ENCODE results near the gene LRPPRC.

- TF ChIP-seq CTCF (conservative IDR thresholded peaks at IDR 0.05 in 1 of 2, IDR thresholded peaks at IDR 0.05 in 1 of 2; ENCODE audit: extremely low read depth in 1 of 2, insufficient read depth in 1 of 2, low read depth in 1 of 2, low read length in 2 of 2) (no peak), EZH2 (IDR thresholded peaks at IDR 0.05; ENCODE audit: borderline replicate concordance, low read length) (no peak)
These were observed 120.9 kb downstream of the LRPPRC start for GRCh38 chr2:43874776-43875451.

Measured in mammary epithelial cell (primary cell).